ENCODE measurements around the gene KIAA1217. TPM values are rescaled to one million over a fixed set of nuclear protein-coding genes. Genes with fewer than 3 reads are reported as not detected.

KIAA1217 gene
- total and polyA plus RNA-seq, 2 of the 4 experiments (the other 2 are of a cell fraction), result 3.4 to 4.4 TPM

- H3K9me1 ChIP-seq (ENCODE audit: insufficient read depth, low read length), result no peaks in the 10 kb centered on the region
- intact Hi-C loops (cut with micrococcal nuclease) (no loop called here), in situ Hi-C loops (cut with MboI; ENCODE audit: low sequenced_read_pairs) (no loop called here), dilution Hi-C loops (cut with HindIII; ENCODE audit: low sequenced_read_pairs, unreplicated experiment) (no loop called here)
- no peak overlapping the region for H3K4me2 ChIP-seq (ENCODE audit: low read depth, low read length)
- TF ChIP-seq CTCF (conservative IDR thresholded peaks at IDR 0.05; ENCODE audit: low read depth, low read length), result no peak
- no peak for TF ChIP-seq SMC3 (IDR thresholded peaks at IDR 0.05; ENCODE audit: low read depth, low read length)
- TF ChIP-seq MAFK (IDR thresholded peaks at IDR 0.05; ENCODE audit: low read depth, low read length), result no peak
- no peak for TF ChIP-seq RFX5 (IDR thresholded peaks at IDR 0.05; ENCODE audit: low read depth, low read length)
- TF ChIP-seq BHLHE40 (IDR thresholded peaks at IDR 0.05; ENCODE audit: low read depth, low read length), result no peak
- no peak for TF ChIP-seq POLR2A (IDR thresholded peaks at IDR 0.05; ENCODE audit: low read depth, low read length)
- TF ChIP-seq FOS (IDR thresholded peaks at IDR 0.05; ENCODE audit: low read depth, low read length), result no peak
- no peak for TF ChIP-seq MAZ (IDR thresholded peaks at IDR 0.05; ENCODE audit: borderline replicate concordance, low read depth, low read length)
- TF ChIP-seq NFE2L2 (IDR thresholded peaks at IDR 0.05; ENCODE audit: low read depth, low read length), result no peak
- TF ChIP-seq MXI1 (IDR thresholded peaks at IDR 0.05; ENCODE audit: borderline replicate concordance, low read depth, low read length), result no peak
- TF ChIP-seq CEBPB (IDR thresholded peaks at IDR 0.05; ENCODE audit: low read depth, low read length), result no peak
- no peak for TF ChIP-seq ELK1 (IDR thresholded peaks at IDR 0.05; ENCODE audit: borderline replicate concordance, low read depth, low read length)
- TF ChIP-seq CHD1 (IDR thresholded peaks at IDR 0.05; ENCODE audit: low read depth, low read length), result no peak
- no peak for TF ChIP-seq RAD21 (IDR thresholded peaks at IDR 0.05; ENCODE audit: low read length)
- TF ChIP-seq USF2 (IDR thresholded peaks at IDR 0.05; ENCODE audit: low read depth, low read length), result no peak
- no peak for TF ChIP-seq RCOR1 (IDR thresholded peaks at IDR 0.05; ENCODE audit: insufficient replicate concordance, low read length)
- no peaks in the 10 kb centered on the region for H3K9me3 ChIP-seq (ENCODE audit: control insufficient read depth, insufficient read depth, low read length)
- no peaks in the 10 kb centered on the region for H3K27me3 ChIP-seq (ENCODE audit: control insufficient read depth, insufficient read depth, low read length)
- no peak overlapping the region for H3K4me3 ChIP-seq (ENCODE audit: insufficient read depth, low read depth, low read length)
- no peak overlapping the region for H3K23ac ChIP-seq (ENCODE audit: low read depth, low read length)
- H3K9ac ChIP-seq (ENCODE audit: low read depth, low read length), result no peak overlapping the region
- WGBS, 2 experiments (ENCODE audit: extremely low coverage in 2 of 2, insufficient read length in 1 of 2), result no CpG with 5 or more reads among the region's 2 CpGs
- no peak overlapping the region for H4K8ac ChIP-seq (ENCODE audit: low read depth in 2 of 2, low read length in 2 of 2)
- POLR2A ChIA-PET (ENCODE audit: unreplicated experiment), result no interaction called here
- no peak overlapping the region for H4K5ac ChIP-seq (ENCODE audit: low read depth, low read length)
- H3K27ac ChIP-seq (ENCODE audit: insufficient read depth, low read length), result no peak overlapping the region
- no peak overlapping the region for H2AK9ac ChIP-seq (replicated peaks; ENCODE audit: low read depth, low read length, poor library complexity)
- no peaks in the 10 kb centered on the region for H4K20me1 ChIP-seq (ENCODE audit: insufficient read depth, low read length)
- no peak overlapping the region for H4K91ac ChIP-seq (ENCODE audit: insufficient read depth, low read depth, low read length)
- H3K18ac ChIP-seq (ENCODE audit: low read depth, low read length), result no peak overlapping the region
- H2BK120ac ChIP-seq (ENCODE audit: low read depth, low read length), result no peak overlapping the region
- no peaks in the 10 kb centered on the region for H3K36me3 ChIP-seq (ENCODE audit: control insufficient read depth, insufficient read depth, low read length)
- H3K4me1 ChIP-seq (ENCODE audit: control insufficient read depth, insufficient read depth, low read length), result no peaks in the 10 kb centered on the region
- no peak overlapping the region for H2AFZ ChIP-seq (replicated peaks; ENCODE audit: low read length, poor library complexity)
- DNase-seq, result no peak
- H3K79me1 ChIP-seq (ENCODE audit: low read depth in 1 of 2, low read length in 2 of 2), result no peaks in the 10 kb centered on the region
- H3K14ac ChIP-seq (replicated peaks; ENCODE audit: low read depth, low read length), result no peak overlapping the region
- no TSS peak for BruUV-seq (replicated peaks)
- H2BK5ac ChIP-seq (ENCODE audit: low read depth, low read length, poor library complexity, severe bottlenecking), result no peak overlapping the region
- no peak overlapping the region for H2BK20ac ChIP-seq (ENCODE audit: low read depth, low read length)
- H2BK15ac ChIP-seq (ENCODE audit: low read depth, low read length), result no peak overlapping the region
- no peak overlapping the region for H3K4ac ChIP-seq (ENCODE audit: low read depth, low read length)
- H2AK5ac ChIP-seq (ENCODE audit: low read depth, low read length), result no peak overlapping the region
- CTCF ChIA-PET, result no interaction called here
- no peak for ATAC-seq (ENCODE audit: low read depth)
- no peak overlapping the region for H3K56ac ChIP-seq (ENCODE audit: extremely low read depth, insufficient read depth, low read length)
These were observed 42.6 kb downstream of the KIAA1217 start for GRCh38 chr10:24251547-24251946.
